Endodermal cell (in vitro differentiated cells): Measurements from ENCODE around the gene ZNF217. TPM values are rescaled to one million over a fixed set of nuclear protein-coding genes. Genes with fewer than 3 reads are reported as not detected.
A peak's percentile ranks its signal among the peaks of the same experiment; 100 is the strongest.

Experiments
- DNase-seq: peaks from one replicate; pipeline ENCODE4 v3.0.0-alpha.2; 2017
- H3K27ac ChIP-seq: 2 replicates; pipeline ENCODE4 v1.5.1; 2013; ENCODE audit warnings: mild to moderate bottlenecking, low read depth, low read length, moderate library complexity
- H3K27me3 ChIP-seq: 2 replicates; pipeline ENCODE4 v1.6.1; 2013; ENCODE audit warnings: mild to moderate bottlenecking, low read length, moderate library complexity; ENCODE audit not compliant: insufficient read depth, control insufficient read depth, poor library complexity, severe bottlenecking
- H3K36me3 ChIP-seq: 2 replicates; pipeline ENCODE4 v1.7.0; 2013; ENCODE audit warnings: mild to moderate bottlenecking, low read length, moderate library complexity; ENCODE audit not compliant: control insufficient read depth, insufficient read depth
- H3K4me1 ChIP-seq: one replicate; pipeline ENCODE4 v1.7.0; 2013; ENCODE audit warnings: low read length; ENCODE audit not compliant: control insufficient read depth, insufficient read depth
- H3K4me3 ChIP-seq: 2 replicates; pipeline ENCODE4 v1.5.1; 2013; ENCODE audit warnings: mild to moderate bottlenecking, low read length, moderate library complexity
- H3K9ac ChIP-seq: 2 replicates; pipeline ENCODE4 v1.6.1; 2013; ENCODE audit warnings: mild to moderate bottlenecking, low read length, moderate library complexity; ENCODE audit not compliant: poor library complexity, severe bottlenecking; ENCODE audit errors: extremely low read depth
- H3K9me3 ChIP-seq: 2 replicates; pipeline ENCODE4 v1.6.1; 2013; ENCODE audit warnings: mild to moderate bottlenecking, low read length, moderate library complexity; ENCODE audit not compliant: control insufficient read depth
- H3K27ac Mint-ChIP-seq: 2 replicates; pipeline ENCODE4 v1.8.0; 2020; ENCODE audit warnings: mixed read lengths
- H3K27me3 Mint-ChIP-seq: 2 replicates; pipeline ENCODE4 v1.8.0; 2021; ENCODE audit warnings: mild to moderate bottlenecking, mixed read lengths; ENCODE audit not compliant: insufficient read depth
- H3K36me3 Mint-ChIP-seq: 2 replicates; pipeline ENCODE4 v1.8.0; 2020; ENCODE audit warnings: low read depth, mixed read lengths
- H3K4me1 Mint-ChIP-seq: 2 replicates; pipeline ENCODE4 v1.8.0; 2020; ENCODE audit warnings: mixed read lengths
- H3K4me3 Mint-ChIP-seq: 2 replicates; pipeline ENCODE4 v1.8.0; 2020; ENCODE audit warnings: mild to moderate bottlenecking, moderate library complexity, mixed read lengths
- H3K9me3 Mint-ChIP-seq: 2 replicates; pipeline ENCODE4 v1.8.0; 2020; ENCODE audit warnings: mild to moderate bottlenecking, mixed read lengths
- WGBS, 2 experiments: methylation state at CpG; one replicate each; pipeline versions ENCODE4 v1.1.5 to v1.1.7; 2013; ENCODE audit warnings: missing lambda C conversion rate in 2 of 2, mixed read lengths in 1 of 2; ENCODE audit not compliant: insufficient coverage in 1 of 2, insufficient read length in 1 of 2; 5-methylcytosine and 5-hydroxymethylcytosine counted together
- total RNA-seq, 2 donors: library from RNA; stranded (reverse); fragmentation: NEBNext Ultra II Directional in 1 of 2; extraction: Animal tissue kit (Norgen Biotek cat#: 25700) in 1 of 2; gene quantifications; 2 replicates in 1 of 2; 3 replicates in 1 of 2; pipeline ENCODE4 v1.2.1, GENCODE V29; 2021
- TF ChIP-seq, protein P1 (sequence below): fragments of 200-600 bp; sonication (generic); conservative IDR thresholded peaks from 2 replicates; pipeline ENCODE4 v1.5.0; 2021; ENCODE audit warnings: antibody characterized with exemption, mild to moderate bottlenecking

Gene ZNF217
- total RNA-seq, 2 donors from 2014 or later: 100 to 123 TPM

DNA sequence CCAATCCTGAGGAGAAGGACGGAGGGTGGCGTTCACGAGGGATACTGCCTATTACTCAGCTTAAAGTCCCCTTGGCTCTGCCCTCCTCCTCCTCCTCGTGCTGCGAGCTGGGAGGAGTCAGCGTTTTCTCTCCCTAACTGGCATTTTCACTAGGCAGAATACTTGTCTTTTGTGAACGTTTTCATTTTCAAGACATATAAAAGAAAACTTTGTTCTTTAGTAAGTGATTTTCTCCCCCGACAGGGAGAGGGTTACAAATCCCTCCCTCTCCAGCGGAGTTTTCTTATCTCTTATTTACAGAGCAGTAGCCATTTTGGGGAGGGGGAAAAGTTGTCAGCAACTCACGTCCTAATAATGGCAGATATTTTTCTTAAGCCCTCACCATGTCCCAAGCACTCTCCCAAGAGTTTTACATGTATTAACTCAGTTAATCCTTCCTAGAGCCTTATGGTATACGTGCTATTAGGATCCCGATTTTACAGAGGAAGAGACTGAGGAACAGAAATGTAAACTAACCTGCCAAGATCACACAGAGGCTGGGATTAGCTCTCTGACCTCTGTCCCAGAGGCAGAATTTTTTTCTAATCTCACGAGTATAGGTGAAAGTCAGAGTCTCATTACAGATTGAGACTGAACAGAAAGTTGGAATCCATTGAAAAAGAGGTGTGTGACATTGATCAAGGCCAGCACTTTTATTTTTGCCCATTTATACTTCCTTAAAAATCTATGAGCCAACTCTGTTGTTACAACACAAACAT, 30.0 kb upstream of the ZNF217 start:
- Histone ChIP-seq H3K4me1 (peaks cover 12% of the 10 kb centered on the region), H3K36me3 (no peaks in the 10 kb centered on the region), H3K9me3 (no peaks in the 10 kb centered on the region), H3K27me3 (no peaks in the 10 kb centered on the region), H3K9ac (peak overlapping the region; percentile 61), H3K27ac (peak overlapping the region; percentile 84), H3K4me3 (peak overlapping the region; percentile 76)
- peak overlapping the region; percentile 98 for H3K27ac Mint-ChIP-seq
- DNase-seq: peak; percentile 86
- no peaks in the 10 kb centered on the region for H3K27me3 Mint-ChIP-seq
- no peaks in the 10 kb centered on the region for H3K36me3 Mint-ChIP-seq
- peak overlapping the region; percentile 52 for H3K4me3 Mint-ChIP-seq
- 0 to 1% methylated on average over 5 to 10 of the region's 13 CpGs for WGBS, 2 experiments
- peaks cover 31% of the 10 kb centered on the region for H3K4me1 Mint-ChIP-seq
- TF ChIP-seq, protein P1, sequence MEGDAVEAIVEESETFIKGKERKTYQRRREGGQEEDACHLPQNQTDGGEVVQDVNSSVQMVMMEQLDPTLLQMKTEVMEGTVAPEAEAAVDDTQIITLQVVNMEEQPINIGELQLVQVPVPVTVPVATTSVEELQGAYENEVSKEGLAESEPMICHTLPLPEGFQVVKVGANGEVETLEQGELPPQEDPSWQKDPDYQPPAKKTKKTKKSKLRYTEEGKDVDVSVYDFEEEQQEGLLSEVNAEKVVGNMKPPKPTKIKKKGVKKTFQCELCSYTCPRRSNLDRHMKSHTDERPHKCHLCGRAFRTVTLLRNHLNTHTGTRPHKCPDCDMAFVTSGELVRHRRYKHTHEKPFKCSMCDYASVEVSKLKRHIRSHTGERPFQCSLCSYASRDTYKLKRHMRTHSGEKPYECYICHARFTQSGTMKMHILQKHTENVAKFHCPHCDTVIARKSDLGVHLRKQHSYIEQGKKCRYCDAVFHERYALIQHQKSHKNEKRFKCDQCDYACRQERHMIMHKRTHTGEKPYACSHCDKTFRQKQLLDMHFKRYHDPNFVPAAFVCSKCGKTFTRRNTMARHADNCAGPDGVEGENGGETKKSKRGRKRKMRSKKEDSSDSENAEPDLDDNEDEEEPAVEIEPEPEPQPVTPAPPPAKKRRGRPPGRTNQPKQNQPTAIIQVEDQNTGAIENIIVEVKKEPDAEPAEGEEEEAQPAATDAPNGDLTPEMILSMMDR: no peak
- H3K9me3 Mint-ChIP-seq: no peaks in the 10 kb centered on the region

- H3K9me3 ChIP-seq: no peaks in the 10 kb centered on the region
- no peaks in the 10 kb centered on the region for H3K36me3 ChIP-seq
- peaks cover 12% of the 10 kb centered on the region for H3K4me1 ChIP-seq
- peak overlapping the region; percentile 76 for H3K4me3 ChIP-seq
- no peaks in the 10 kb centered on the region for H3K36me3 Mint-ChIP-seq
- H3K9me3 Mint-ChIP-seq: no peaks in the 10 kb centered on the region
- peaks cover 31% of the 10 kb centered on the region for H3K4me1 Mint-ChIP-seq
- peak; percentile 31 for DNase-seq
- H3K4me3 Mint-ChIP-seq: peak overlapping the region; percentile 52
- no peaks in the 10 kb centered on the region for H3K27me3 Mint-ChIP-seq
- WGBS, 2 experiments: 0 to 3% methylated on average over 3 of the region's 3 CpGs
- H3K27ac ChIP-seq: peak overlapping the region; percentile 84
- H3K27me3 ChIP-seq: no peaks in the 10 kb centered on the region
- H3K9ac ChIP-seq: peak overlapping the region; percentile 61
- peak overlapping the region; percentile 98 for H3K27ac Mint-ChIP-seq
- TF ChIP-seq, protein P1: peak; percentile 15
These were observed 29.5 kb upstream of the ZNF217 start for GRCh38 chr20:53623134-53623453.

GRCh38 chr20:53622247-53623133, 28.9 kb upstream of the ZNF217 start:
- Histone ChIP-seq H3K9ac (no peak overlapping the region), H3K9me3 (no peaks in the 10 kb centered on the region), H3K27me3 (no peaks in the 10 kb centered on the region), H3K27ac (no peak overlapping the region), H3K36me3 (no peaks in the 10 kb centered on the region), H3K4me1 (peaks cover 12% of the 10 kb centered on the region), H3K4me3 (peak overlapping the region; percentile 76)
- peak overlapping the region; percentile 52 for H3K4me3 Mint-ChIP-seq
- peak overlapping the region; percentile 98 for H3K27ac Mint-ChIP-seq
- peaks cover 31% of the 10 kb centered on the region for H3K4me1 Mint-ChIP-seq
- H3K36me3 Mint-ChIP-seq: no peaks in the 10 kb centered on the region
- H3K9me3 Mint-ChIP-seq: no peaks in the 10 kb centered on the region
- H3K27me3 Mint-ChIP-seq: no peaks in the 10 kb centered on the region
- peak; percentile 49 for DNase-seq
- WGBS, 2 experiments: 66 to 85% methylated on average over 6 of the region's 7 CpGs
- TF ChIP-seq, protein P1: no peak
